ENCODE measurements around the gene OSBPL5. TPM values are rescaled to one million over a fixed set of nuclear protein-coding genes. Genes with fewer than 3 reads are reported as not detected.

The OSBPL5 gene
- total and polyA plus RNA-seq, 2 of the 4 experiments (the other 2 are of a cell fraction), result 14.9 to 22.3 TPM

DNA sequence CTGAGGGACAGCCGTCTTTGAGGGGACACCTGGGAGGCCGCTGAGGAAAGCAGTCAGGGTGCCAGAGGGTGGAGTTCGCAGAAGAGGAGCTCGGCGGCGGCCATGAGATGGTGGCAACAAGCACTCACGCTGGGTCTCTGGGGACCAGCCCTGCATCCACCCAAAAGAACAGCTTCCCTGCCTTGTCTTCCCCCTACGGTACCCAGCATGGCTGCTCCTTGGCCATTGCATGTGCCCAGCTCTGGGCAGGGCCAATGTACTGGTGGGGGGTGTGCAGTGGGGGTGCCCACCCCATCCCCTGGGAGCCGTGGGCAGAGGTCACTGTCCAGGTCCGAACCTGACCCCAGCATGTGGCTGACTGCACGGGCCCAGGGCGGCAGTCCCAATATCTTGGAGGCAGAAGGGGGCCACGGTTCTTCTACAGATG lies 42.3 kb downstream of the OSBPL5 start:
- dilution Hi-C loops (cut with HindIII; ENCODE audit: low sequenced_read_pairs, unreplicated experiment) (no loop called here), in situ Hi-C loops (cut with MboI; ENCODE audit: low sequenced_read_pairs) (no loop called here), intact Hi-C loops (cut with micrococcal nuclease) (loop anchor here (5.0 kb wide), 1 partner anchor 40 kb away; no protein-coding TSS in a partner anchor)
- POLR2A ChIA-PET (ENCODE audit: unreplicated experiment), result interaction anchor here (0.6 kb wide), 1 partner anchor 105 kb away, joined by 3 read pairs; no protein-coding TSS in a partner anchor
- Histone ChIP-seq H3K56ac (ENCODE audit: extremely low read depth, insufficient read depth, low read length) (no peak overlapping the region), H4K5ac (ENCODE audit: low read depth, low read length) (no peak overlapping the region), H4K91ac (ENCODE audit: insufficient read depth, low read depth, low read length) (no peak overlapping the region), H3K9ac (ENCODE audit: low read depth, low read length) (no peak overlapping the region), H3K27ac (ENCODE audit: insufficient read depth, low read length) (no peak overlapping the region), H2AFZ (replicated peaks; ENCODE audit: low read length, poor library complexity) (no peak overlapping the region), H3K4me3 (ENCODE audit: insufficient read depth, low read depth, low read length) (no peak overlapping the region), H3K4me1 (ENCODE audit: control insufficient read depth, insufficient read depth, low read length) (peaks cover 6% of the 10 kb centered on the region), H2BK15ac (ENCODE audit: low read depth, low read length) (no peak overlapping the region), H3K36me3 (ENCODE audit: control insufficient read depth, insufficient read depth, low read length) (peaks cover 56% of the 10 kb centered on the region), H2BK20ac (ENCODE audit: low read depth, low read length) (no peak overlapping the region), H3K27me3 (ENCODE audit: control insufficient read depth, insufficient read depth, low read length) (no peaks in the 10 kb centered on the region), H3K18ac (ENCODE audit: low read depth, low read length) (no peak overlapping the region), H3K4ac (ENCODE audit: low read depth, low read length) (no peak overlapping the region), H2BK5ac (ENCODE audit: low read depth, low read length, poor library complexity, severe bottlenecking) (no peak overlapping the region), H3K9me1 (ENCODE audit: insufficient read depth, low read length) (peaks cover 12% of the 10 kb centered on the region), H4K8ac (ENCODE audit: low read depth in 2 of 2, low read length in 2 of 2) (no peak overlapping the region), H3K23ac (ENCODE audit: low read depth, low read length) (no peak overlapping the region), H3K9me3 (ENCODE audit: control insufficient read depth, insufficient read depth, low read length) (no peaks in the 10 kb centered on the region), H2AK5ac (ENCODE audit: low read depth, low read length) (no peak overlapping the region), H2AK9ac (replicated peaks; ENCODE audit: low read depth, low read length, poor library complexity) (peak overlapping the region; percentile 47), H3K4me2 (ENCODE audit: low read depth, low read length) (no peak overlapping the region), H3K14ac (replicated peaks; ENCODE audit: low read depth, low read length) (no peak overlapping the region), H4K20me1 (ENCODE audit: insufficient read depth, low read length) (peaks cover 19% of the 10 kb centered on the region), H3K79me1 (ENCODE audit: low read depth in 1 of 2, low read length in 2 of 2) (peaks cover 0 to 9% of the 10 kb centered on the region in 2 experiments; a peak in 3 of 4 replicates), H2BK120ac (ENCODE audit: low read depth, low read length) (no peak overlapping the region)
- WGBS, 2 experiments (ENCODE audit: extremely low coverage in 2 of 2, insufficient read length in 1 of 2), result 88% methylated on average over 3 of the region's 13 CpGs; no CpG with 5 or more reads in 1 of the 2 experiments
- TF ChIP-seq CEBPB (IDR thresholded peaks at IDR 0.05; ENCODE audit: low read depth, low read length), result no peak
- TF ChIP-seq BHLHE40 (IDR thresholded peaks at IDR 0.05; ENCODE audit: low read depth, low read length), result no peak
- no peak for TF ChIP-seq CHD1 (IDR thresholded peaks at IDR 0.05; ENCODE audit: low read depth, low read length)
- no peak for TF ChIP-seq NFE2L2 (IDR thresholded peaks at IDR 0.05; ENCODE audit: low read depth, low read length)
- TF ChIP-seq POLR2A (IDR thresholded peaks at IDR 0.05; ENCODE audit: low read depth, low read length), result no peak
- no peak for TF ChIP-seq SMC3 (IDR thresholded peaks at IDR 0.05; ENCODE audit: low read depth, low read length)
- TF ChIP-seq RAD21 (IDR thresholded peaks at IDR 0.05; ENCODE audit: low read length), result no peak
- TF ChIP-seq RCOR1 (IDR thresholded peaks at IDR 0.05; ENCODE audit: insufficient replicate concordance, low read length), result no peak
- TF ChIP-seq, protein P1, sequence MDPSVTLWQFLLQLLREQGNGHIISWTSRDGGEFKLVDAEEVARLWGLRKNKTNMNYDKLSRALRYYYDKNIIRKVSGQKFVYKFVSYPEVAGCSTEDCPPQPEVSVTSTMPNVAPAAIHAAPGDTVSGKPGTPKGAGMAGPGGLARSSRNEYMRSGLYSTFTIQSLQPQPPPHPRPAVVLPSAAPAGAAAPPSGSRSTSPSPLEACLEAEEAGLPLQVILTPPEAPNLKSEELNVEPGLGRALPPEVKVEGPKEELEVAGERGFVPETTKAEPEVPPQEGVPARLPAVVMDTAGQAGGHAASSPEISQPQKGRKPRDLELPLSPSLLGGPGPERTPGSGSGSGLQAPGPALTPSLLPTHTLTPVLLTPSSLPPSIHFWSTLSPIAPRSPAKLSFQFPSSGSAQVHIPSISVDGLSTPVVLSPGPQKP (IDR thresholded peaks at IDR 0.05; ENCODE audit: borderline replicate concordance, low read depth, low read length), result no peak
- TF ChIP-seq, protein P2, sequence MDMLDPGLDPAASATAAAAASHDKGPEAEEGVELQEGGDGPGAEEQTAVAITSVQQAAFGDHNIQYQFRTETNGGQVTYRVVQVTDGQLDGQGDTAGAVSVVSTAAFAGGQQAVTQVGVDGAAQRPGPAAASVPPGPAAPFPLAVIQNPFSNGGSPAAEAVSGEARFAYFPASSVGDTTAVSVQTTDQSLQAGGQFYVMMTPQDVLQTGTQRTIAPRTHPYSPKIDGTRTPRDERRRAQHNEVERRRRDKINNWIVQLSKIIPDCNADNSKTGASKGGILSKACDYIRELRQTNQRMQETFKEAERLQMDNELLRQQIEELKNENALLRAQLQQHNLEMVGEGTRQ (IDR thresholded peaks at IDR 0.05; ENCODE audit: low read depth, low read length), result no peak
- TF ChIP-seq, protein P3, sequence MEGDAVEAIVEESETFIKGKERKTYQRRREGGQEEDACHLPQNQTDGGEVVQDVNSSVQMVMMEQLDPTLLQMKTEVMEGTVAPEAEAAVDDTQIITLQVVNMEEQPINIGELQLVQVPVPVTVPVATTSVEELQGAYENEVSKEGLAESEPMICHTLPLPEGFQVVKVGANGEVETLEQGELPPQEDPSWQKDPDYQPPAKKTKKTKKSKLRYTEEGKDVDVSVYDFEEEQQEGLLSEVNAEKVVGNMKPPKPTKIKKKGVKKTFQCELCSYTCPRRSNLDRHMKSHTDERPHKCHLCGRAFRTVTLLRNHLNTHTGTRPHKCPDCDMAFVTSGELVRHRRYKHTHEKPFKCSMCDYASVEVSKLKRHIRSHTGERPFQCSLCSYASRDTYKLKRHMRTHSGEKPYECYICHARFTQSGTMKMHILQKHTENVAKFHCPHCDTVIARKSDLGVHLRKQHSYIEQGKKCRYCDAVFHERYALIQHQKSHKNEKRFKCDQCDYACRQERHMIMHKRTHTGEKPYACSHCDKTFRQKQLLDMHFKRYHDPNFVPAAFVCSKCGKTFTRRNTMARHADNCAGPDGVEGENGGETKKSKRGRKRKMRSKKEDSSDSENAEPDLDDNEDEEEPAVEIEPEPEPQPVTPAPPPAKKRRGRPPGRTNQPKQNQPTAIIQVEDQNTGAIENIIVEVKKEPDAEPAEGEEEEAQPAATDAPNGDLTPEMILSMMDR (conservative IDR thresholded peaks at IDR 0.05; ENCODE audit: low read depth, low read length), result no peak
- no peak for TF ChIP-seq RFX5 (IDR thresholded peaks at IDR 0.05; ENCODE audit: low read depth, low read length)
- TF ChIP-seq MAFK (IDR thresholded peaks at IDR 0.05; ENCODE audit: low read depth, low read length), result no peak
- TF ChIP-seq FOS (IDR thresholded peaks at IDR 0.05; ENCODE audit: low read depth, low read length), result no peak
- no peak for TF ChIP-seq MAZ (IDR thresholded peaks at IDR 0.05; ENCODE audit: borderline replicate concordance, low read depth, low read length)
- TF ChIP-seq MXI1 (IDR thresholded peaks at IDR 0.05; ENCODE audit: borderline replicate concordance, low read depth, low read length), result no peak
- CTCF ChIA-PET, result no interaction called here
- no peak for ATAC-seq (ENCODE audit: low read depth)
- BruUV-seq (replicated peaks), result no TSS peak
- no peak for DNase-seq

All from IMR-90 (cell line).